Embryonic facial prominence (tissue), 1 donor: Measurements from ENCODE around the gene C17orf100.
A peak's percentile ranks its signal among the peaks of the same experiment; 100 is the strongest.

Source experiments
- DNase-seq: peaks from one replicate; pipeline ENCODE4 v3.0.0-alpha.2; 2016; ENCODE audit errors: extremely low spot score

Gene C17orf100

DNA sequence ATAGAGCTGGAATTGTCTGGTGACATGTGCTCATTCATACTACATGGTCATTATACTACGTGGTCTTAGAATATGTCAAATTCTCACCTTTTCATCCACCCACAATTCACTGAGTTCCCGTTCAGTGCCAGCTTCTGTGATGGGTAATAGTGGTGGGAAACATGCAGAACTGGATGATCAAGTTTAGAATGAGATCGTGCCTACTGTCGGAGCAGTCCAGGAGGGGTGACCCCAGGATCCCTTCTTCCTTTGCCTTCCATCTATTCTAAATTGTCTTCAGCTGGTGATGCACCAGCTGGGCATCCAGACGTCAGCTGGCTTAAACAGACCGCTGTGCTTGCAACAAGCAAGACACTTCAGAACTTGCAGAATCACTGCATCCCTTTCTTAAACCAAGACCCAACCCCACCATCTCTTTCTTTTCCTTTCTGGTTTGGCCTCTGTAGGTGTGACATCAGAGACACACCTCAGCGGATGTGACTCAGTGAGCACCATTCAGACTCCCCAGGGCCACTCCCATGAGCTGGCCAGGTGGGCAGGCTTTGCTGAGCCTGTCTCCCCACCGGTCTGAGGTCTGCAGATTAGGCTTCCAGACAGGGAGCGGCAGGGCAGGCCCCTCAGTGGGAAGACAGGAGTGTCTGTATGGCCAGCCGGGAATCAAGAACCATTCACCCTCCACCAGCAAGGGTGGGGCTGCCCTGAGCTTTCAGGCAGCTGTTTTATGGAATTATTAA lies 18.1 kb downstream of the C17orf100 start:
- no peak for DNase-seq

- no peak for DNase-seq
These were observed 19.0 kb downstream of the C17orf100 start for GRCh38 chr17:6670571-6670970.

- no peak for DNase-seq
These were observed 19.4 kb downstream of the C17orf100 start for GRCh38 chr17:6670999-6671398.

DNA sequence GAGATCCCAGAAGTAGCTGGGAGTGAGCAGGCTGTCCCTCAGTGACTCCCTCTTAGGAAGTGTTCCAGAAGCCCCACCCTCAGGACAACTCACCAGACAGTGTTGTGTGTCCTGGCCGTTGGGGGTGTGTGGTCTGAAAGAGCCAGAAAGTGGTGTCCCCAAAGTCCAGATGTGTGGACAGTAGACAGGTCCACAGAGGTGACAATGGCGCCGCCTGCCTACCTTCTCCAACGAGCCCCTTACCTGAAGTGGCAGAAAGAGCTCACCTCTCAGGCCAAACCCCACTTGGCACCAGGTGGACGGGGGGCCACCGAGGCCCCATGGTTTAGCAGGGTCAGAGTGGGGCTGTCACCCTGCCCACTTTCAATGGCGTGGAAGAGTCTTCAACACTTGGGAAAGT lies 19.9 kb downstream of the C17orf100 start:
- DNase-seq = no peak

DNA sequence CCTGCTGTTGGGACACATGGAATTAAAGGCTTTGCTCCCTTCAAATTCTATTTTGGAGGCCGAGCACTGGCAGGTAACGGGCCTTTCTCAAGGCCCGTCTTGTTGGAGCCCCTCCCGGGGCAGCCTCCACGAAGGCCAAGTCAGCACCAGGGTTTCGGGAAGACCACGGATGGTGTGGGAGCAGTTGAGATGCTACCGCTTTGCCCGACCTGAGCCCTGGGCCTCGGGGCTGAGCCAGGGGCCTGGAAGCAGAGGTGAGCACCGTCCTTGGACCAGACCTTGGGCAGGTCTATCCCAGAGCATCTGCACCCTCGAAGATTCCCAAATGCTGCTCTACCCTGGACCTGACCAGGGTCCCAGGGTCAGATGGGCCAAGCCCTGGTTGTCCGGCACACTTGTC lies 23.0 kb downstream of the C17orf100 start:
- DNase-seq = no peak

- no peak for DNase-seq
These were observed 23.8 kb downstream of the C17orf100 start for GRCh38 chr17:6675201-6675825.

GRCh38 chr17:6676802-6677157 lies 25.2 kb downstream of the C17orf100 start:
- no peak for DNase-seq

GRCh38 chr17:6677158-6677831 lies 25.7 kb downstream of the C17orf100 start:
- DNase-seq = peak; percentile 8

DNA sequence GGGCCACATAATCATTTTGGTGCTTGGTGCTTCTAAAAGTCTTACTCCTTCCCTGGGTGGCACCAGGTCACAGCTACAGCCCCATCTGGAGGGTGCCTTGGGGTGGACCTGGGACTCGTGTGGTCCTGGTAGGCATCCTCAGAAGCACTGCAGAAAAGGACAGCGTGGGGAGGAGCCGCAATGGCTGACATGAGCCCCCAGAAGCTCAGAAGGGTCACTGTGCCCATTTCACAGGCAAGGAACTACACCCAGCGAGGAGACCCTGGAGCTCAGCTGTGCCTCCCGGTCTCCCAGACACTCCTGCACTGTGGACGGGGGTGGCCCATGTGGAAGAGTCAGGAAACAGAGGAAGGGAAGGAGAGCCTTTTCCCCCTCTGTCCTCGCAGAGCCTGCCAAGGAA lies 26.4 kb downstream of the C17orf100 start:
- DNase-seq = no peak

DNA sequence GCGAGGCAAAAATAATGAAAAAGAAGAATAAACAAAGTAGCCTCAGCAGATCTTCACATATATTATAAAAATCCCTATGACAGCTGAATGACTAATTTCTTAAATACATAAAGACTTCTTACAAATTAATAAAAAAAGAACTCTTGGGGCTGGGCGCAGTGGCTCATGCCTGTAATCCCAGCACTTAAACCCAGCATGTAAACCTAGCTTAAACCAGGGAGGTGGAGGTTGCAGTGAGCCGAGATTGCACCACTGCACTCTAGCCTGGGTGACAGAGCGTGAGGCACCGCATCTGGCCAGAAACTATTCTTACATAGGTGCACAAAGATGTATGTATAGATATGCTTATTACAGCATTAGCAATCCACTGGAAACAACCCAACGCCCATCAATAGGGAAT lies 27.7 kb downstream of the C17orf100 start:
- no peak for DNase-seq

- no peak for DNase-seq
These were observed 29.6 kb downstream of the C17orf100 start for GRCh38 chr17:6681176-6681575.

GRCh38 chr17:6681671-6682070 lies 30.1 kb downstream of the C17orf100 start:
- no peak for DNase-seq

DNA sequence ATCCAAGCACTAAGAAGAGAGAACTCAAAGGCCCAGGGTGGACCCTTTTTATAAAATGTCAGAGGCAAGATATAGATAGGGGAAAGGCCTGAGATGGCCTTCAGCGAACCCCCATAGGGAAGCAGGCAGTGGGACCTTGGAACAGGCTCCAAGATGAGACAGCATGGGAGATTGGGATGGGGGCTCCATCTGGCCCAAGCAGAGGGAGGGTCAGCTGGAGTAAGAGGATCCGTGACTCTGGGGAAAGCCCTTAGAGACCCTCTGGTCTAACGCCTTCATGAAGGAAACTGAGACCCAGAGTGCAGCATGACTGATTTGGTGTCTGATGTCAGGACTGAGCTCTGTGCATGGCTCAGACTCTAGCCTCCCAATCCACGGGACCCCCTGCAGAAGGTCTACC lies 30.8 kb downstream of the C17orf100 start:
- DNase-seq = no peak

- no peak for DNase-seq
These were observed 31.6 kb downstream of the C17orf100 start for GRCh38 chr17:6683081-6683684.

- no peak for DNase-seq
These were observed 32.3 kb downstream of the C17orf100 start for GRCh38 chr17:6683730-6684459.

DNA sequence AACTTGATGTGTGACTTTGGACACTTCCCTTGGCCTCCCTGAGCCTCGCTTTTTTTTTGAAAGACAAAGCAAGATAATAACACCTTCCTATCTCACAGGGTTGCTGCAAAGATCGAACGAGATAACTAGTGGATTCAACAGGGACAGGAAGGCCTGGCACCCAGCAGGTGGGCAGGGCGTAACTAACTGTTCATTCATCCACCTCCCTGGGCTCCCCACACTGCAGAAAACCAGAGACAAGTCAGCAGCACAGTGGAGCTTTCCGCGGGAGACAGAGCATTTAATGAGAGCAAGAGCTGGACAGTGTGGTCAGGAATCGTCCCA lies 32.9 kb downstream of the C17orf100 start:
- no peak for DNase-seq

- no peak for DNase-seq
These were observed 33.6 kb downstream of the C17orf100 start for GRCh38 chr17:6684881-6685767.

- no peak for DNase-seq
These were observed 34.5 kb downstream of the C17orf100 start for GRCh38 chr17:6686026-6686425.

DNA sequence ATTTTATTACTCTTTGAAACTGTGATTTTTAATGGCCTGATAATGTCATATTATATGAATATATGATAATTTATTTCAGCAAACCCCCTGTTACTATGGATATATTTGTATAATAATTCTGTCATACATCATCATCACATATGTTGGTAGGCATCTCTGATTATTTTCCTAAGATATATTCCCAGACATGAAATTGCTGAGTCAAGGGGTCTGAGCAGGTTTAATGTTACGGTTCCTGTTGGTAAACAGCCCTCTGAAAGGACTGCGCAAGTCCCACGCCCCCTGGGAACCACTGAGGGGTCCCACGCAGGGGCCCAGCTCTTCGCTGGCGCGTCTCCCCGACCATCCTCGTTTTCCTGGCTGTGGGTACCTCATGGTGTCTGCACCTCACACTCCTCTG lies 37.4 kb downstream of the C17orf100 start:
- no peak for DNase-seq

GRCh38 chr17:6690641-6691040 lies 39.1 kb downstream of the C17orf100 start:
- no peak for DNase-seq

DNA sequence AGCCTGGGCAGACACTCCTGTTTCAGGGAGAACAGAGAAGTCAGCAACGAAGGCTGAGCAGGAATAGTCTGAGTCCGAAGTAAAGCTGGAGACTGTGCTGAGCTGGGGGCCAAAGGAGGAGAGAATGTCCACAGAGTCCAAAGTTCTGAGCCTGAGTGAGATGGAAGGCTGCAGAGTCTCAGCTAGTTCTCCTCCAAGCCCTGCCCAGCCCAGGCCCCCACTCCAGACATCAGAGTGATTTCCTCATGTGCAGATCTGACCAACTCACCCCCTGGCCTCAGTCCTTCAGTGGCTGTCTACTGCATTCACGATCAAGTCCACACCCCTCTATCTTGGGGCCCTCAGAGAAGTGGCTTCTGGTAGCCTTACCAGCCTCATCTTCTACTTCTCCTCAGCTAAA lies 40.0 kb downstream of the C17orf100 start:
- DNase-seq = no peak
